COR-L47 (cell line): ENCODE results near the gene PARD6G.

Experiments used
- DNase-seq: peaks from one replicate; lab custom pipeline; 2025; lab: John Stamatoyannopoulos, UW

PARD6G gene

GRCh38 chr18:80210312-80211083, 36.8 kb downstream of the PARD6G start:
- DNase-seq: no peak

- DNase-seq: no peak
Measured at GRCh38 chr18:80208620-80209019, 38.7 kb downstream of the PARD6G start.

- DNase-seq: no peak
Measured at GRCh38 chr18:80205294-80205693, 42.0 kb downstream of the PARD6G start.

GRCh38 chr18:80204142-80204541, 43.2 kb downstream of the PARD6G start:
- DNase-seq: no peak

GRCh38 chr18:80203249-80203648, 44.1 kb downstream of the PARD6G start:
- no peak for DNase-seq

GRCh38 chr18:80202264-80202998, 44.9 kb downstream of the PARD6G start:
- no peak for DNase-seq

- DNase-seq: no peak
Measured at GRCh38 chr18:80201739-80202138, 45.6 kb downstream of the PARD6G start.

GRCh38 chr18:80200932-80201672, 46.2 kb downstream of the PARD6G start:
- peak; percentile 69 for DNase-seq

- DNase-seq: no peak
Measured at GRCh38 chr18:80200171-80200931, 47.0 kb downstream of the PARD6G start.

GRCh38 chr18:80198994-80199748, 48.1 kb downstream of the PARD6G start:
- DNase-seq: no peak

- no peak for DNase-seq
Measured at GRCh38 chr18:80198391-80198790, 48.9 kb downstream of the PARD6G start.

GRCh38 chr18:80197528-80197927, 49.8 kb downstream of the PARD6G start:
- no peak for DNase-seq

- DNase-seq: no peak
Measured at GRCh38 chr18:80196528-80197320, 50.6 kb downstream of the PARD6G start.

- DNase-seq: no peak
Measured at GRCh38 chr18:80194874-80195570, 52.3 kb downstream of the PARD6G start.

- no peak for DNase-seq
Measured at GRCh38 chr18:80193701-80194100, 53.6 kb downstream of the PARD6G start.

- DNase-seq: no peak
Measured at GRCh38 chr18:80192653-80193385, 54.5 kb downstream of the PARD6G start.

- DNase-seq: no peak
Measured at GRCh38 chr18:80191907-80192652, 55.2 kb downstream of the PARD6G start.

GRCh38 chr18:80191264-80191663, 56.0 kb downstream of the PARD6G start:
- DNase-seq: no peak
